ENCODE measurements around the gene TBX4. TPM values are rescaled to one million over a fixed set of nuclear protein-coding genes. Genes with fewer than 3 reads are reported as not detected.

TBX4 gene
- total and polyA plus RNA-seq, 2 of the 13 experiments (the other 11 are each of a cell fraction or from before 2014, with no cell fraction given) = 0.11 to 1.1 TPM

GRCh38 chr17:61409301-61410112 lies 42.7 kb upstream of the TBX4 start (continued):
- TF ChIP-seq REST (IDR thresholded peaks at IDR 0.05; ENCODE audit: borderline replicate concordance in 1 of 2, low read depth in 1 of 2, low read length in 2 of 2) = no peak
- peak; percentile 95 for TF ChIP-seq KDM2A (CRISPR knock-in tag; IDR thresholded peaks at IDR 0.05; ENCODE audit: borderline replicate concordance, low read depth)
- TF ChIP-seq KDM5B (CRISPR knock-in tag; IDR thresholded peaks at IDR 0.05; ENCODE audit: borderline replicate concordance) = no peak
- TF ChIP-seq HBP1 (CRISPR knock-in tag; IDR thresholded peaks at IDR 0.05; ENCODE audit: low read depth) = no peak
- no peak for TF ChIP-seq PAF1 (CRISPR knock-in tag; IDR thresholded peaks at IDR 0.05)
- peak; percentile 83 for TF ChIP-seq U2AF1 (optimal IDR thresholded peaks at IDR 0.05; ENCODE audit: low read depth, low read length)
- no peak for TF ChIP-seq ZNF235 (CRISPR knock-in tag; IDR thresholded peaks at IDR 0.05; ENCODE audit: borderline replicate concordance)
- no peak for TF ChIP-seq PREB (CRISPR knock-in tag; IDR thresholded peaks at IDR 0.05)
- no peak for TF ChIP-seq ZFP90 (CRISPR knock-in tag; IDR thresholded peaks at IDR 0.05; ENCODE audit: borderline replicate concordance)
- no peak for TF ChIP-seq MAFK (conservative IDR thresholded peaks at IDR 0.05 in 1 of 2, IDR thresholded peaks at IDR 0.05 in 1 of 2; ENCODE audit: low read length in 2 of 2)
- TF ChIP-seq PRDM15 (CRISPR knock-in tag; IDR thresholded peaks at IDR 0.05) = peak; percentile 73
- TF ChIP-seq ZNF24 (IDR thresholded peaks at IDR 0.05) = no peak
- TF ChIP-seq HNF4A (CRISPR knock-in tag; IDR thresholded peaks at IDR 0.05) = no peak
- peak; percentile 50; the same call in 1 of the 2 replicates for TF ChIP-seq NR0B2 (CRISPR knock-in tag; IDR thresholded peaks at IDR 0.05)
- TF ChIP-seq MEIS2 (CRISPR knock-in tag; IDR thresholded peaks at IDR 0.05) = peak; percentile 65
- peak; percentile 15; the same call in 1 of the 2 replicates for TF ChIP-seq ATF2 (CRISPR knock-in tag; IDR thresholded peaks at IDR 0.05)

All from HepG2 (cell line).